Measurements from ENCODE around the gene BICRAL. TPM values are rescaled to one million over a fixed set of nuclear protein-coding genes. Genes with fewer than 3 reads are reported as not detected.

BICRAL gene
- total RNA-seq, 1 donor from 2014 or later: 9.2 TPM

DNA sequence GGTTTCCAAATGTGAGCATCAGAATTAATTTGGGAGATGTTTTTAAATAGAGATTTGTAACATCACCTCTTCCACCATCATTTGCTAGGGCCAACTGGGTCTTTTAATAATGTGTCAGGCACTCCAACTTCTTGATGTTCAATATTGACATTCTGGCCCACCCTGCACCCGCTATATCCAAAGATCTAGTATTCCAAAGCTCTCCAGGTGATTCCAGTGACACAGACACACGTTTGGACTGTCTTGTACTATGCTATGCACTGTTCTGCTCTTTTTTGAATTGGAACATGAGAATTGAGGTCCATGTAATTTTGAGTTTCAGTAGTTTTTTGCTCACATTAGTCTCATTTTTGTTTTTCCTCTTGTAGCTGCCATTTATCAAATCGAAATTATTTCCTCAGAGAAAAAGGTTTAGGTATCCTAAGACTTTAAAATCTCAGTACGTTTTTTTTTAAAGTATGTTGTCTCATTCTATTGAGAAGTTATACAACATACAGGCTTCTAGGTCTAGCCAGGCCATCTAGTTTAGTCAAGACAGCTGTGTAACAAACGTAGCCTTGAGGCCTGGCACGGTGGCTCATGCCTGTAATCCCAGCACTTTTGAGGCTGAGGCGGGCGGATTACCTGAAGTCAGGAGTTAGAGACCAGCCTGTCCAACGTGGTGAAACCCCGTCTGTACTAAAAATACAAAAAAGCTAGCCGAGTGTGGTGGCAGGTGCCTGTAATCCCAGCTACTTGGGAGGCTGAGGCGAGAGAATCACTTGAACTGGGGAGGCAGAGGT is 3.1 kb downstream of the BICRAL start:
- peak overlapping the region; percentile 96 for H3K4me3 Mint-ChIP-seq (ENCODE audit: unreplicated experiment)
- peaks cover 20% of the 10 kb centered on the region for H3K27me3 Mint-ChIP-seq (ENCODE audit: unreplicated experiment)
- peaks cover 12% of the 10 kb centered on the region for H3K36me3 Mint-ChIP-seq (ENCODE audit: low read depth, unreplicated experiment)
- TF ChIP-seq, protein P1, sequence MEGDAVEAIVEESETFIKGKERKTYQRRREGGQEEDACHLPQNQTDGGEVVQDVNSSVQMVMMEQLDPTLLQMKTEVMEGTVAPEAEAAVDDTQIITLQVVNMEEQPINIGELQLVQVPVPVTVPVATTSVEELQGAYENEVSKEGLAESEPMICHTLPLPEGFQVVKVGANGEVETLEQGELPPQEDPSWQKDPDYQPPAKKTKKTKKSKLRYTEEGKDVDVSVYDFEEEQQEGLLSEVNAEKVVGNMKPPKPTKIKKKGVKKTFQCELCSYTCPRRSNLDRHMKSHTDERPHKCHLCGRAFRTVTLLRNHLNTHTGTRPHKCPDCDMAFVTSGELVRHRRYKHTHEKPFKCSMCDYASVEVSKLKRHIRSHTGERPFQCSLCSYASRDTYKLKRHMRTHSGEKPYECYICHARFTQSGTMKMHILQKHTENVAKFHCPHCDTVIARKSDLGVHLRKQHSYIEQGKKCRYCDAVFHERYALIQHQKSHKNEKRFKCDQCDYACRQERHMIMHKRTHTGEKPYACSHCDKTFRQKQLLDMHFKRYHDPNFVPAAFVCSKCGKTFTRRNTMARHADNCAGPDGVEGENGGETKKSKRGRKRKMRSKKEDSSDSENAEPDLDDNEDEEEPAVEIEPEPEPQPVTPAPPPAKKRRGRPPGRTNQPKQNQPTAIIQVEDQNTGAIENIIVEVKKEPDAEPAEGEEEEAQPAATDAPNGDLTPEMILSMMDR (IDR thresholded peaks at IDR 0.05; ENCODE audit: unreplicated experiment): no peak
- H3K9me3 Mint-ChIP-seq (ENCODE audit: unreplicated experiment): no peaks in the 10 kb centered on the region
- no peak for DNase-seq (ENCODE audit: low spot score)
- H3K27ac Mint-ChIP-seq (ENCODE audit: unreplicated experiment): peak overlapping the region; percentile 99
- H3K4me1 Mint-ChIP-seq (ENCODE audit: unreplicated experiment): peaks cover 25% of the 10 kb centered on the region

DNA sequence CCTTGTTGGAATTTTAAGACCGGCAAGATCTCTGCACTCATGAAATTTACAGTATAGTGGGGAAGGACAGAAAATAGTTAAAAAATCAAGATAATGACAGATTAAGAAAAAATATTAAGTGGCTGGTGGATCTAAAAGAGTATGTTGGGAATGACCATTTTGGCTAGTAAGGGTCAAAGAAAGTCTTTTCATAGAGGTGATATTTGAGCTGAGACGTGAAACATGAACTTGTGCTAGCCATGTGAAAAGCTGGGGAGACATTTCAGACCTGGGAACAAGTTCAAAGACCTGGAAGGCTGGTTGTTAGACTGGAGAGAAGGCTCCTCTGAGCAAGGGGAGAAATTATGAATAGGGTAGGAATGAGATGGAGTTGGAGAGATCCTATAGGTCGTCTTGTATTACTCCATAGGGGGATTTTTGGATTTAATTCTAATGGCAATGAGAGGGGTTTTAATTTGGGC is 4.7 kb downstream of the BICRAL start:
- no peak overlapping the region for H3K27ac Mint-ChIP-seq (ENCODE audit: unreplicated experiment)
- H3K27me3 Mint-ChIP-seq (ENCODE audit: unreplicated experiment): peaks cover 15% of the 10 kb centered on the region
- H3K9me3 Mint-ChIP-seq (ENCODE audit: unreplicated experiment): no peaks in the 10 kb centered on the region
- peaks cover 12% of the 10 kb centered on the region for H3K36me3 Mint-ChIP-seq (ENCODE audit: low read depth, unreplicated experiment)
- H3K4me3 Mint-ChIP-seq (ENCODE audit: unreplicated experiment): no peak overlapping the region
- TF ChIP-seq, protein P1 (IDR thresholded peaks at IDR 0.05; ENCODE audit: unreplicated experiment): no peak
- no peak for DNase-seq (ENCODE audit: low spot score)
- H3K4me1 Mint-ChIP-seq (ENCODE audit: unreplicated experiment): peaks cover 19% of the 10 kb centered on the region

DNA sequence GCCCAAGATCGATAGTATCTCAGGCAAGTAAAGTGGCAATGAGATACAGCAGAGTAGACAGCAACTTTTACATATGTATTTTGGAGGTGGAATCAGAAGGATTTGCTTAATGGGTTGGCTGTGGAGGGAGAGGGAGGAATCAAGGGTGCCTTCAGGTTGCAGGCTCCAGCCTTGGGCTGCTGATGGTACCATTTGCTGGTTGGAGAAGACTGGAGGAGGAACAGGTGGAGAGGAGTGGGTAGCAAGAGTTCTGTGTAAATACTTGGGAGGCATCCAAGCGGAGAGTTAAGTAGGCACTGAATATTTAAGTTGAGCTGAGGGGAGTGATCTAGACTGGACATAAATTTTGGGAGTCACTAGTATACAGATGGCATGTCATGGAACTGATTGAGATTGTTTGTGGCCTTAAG is 5.2 kb downstream of the BICRAL start:
- no peak for DNase-seq (ENCODE audit: low spot score)
- H3K36me3 Mint-ChIP-seq (ENCODE audit: low read depth, unreplicated experiment): peaks cover 12% of the 10 kb centered on the region
- no peak overlapping the region for H3K27ac Mint-ChIP-seq (ENCODE audit: unreplicated experiment)
- H3K4me1 Mint-ChIP-seq (ENCODE audit: unreplicated experiment): peaks cover 19% of the 10 kb centered on the region
- TF ChIP-seq, protein P1 (IDR thresholded peaks at IDR 0.05; ENCODE audit: unreplicated experiment): no peak
- peaks cover 14% of the 10 kb centered on the region for H3K27me3 Mint-ChIP-seq (ENCODE audit: unreplicated experiment)
- no peak overlapping the region for H3K4me3 Mint-ChIP-seq (ENCODE audit: unreplicated experiment)
- no peaks in the 10 kb centered on the region for H3K9me3 Mint-ChIP-seq (ENCODE audit: unreplicated experiment)

DNA sequence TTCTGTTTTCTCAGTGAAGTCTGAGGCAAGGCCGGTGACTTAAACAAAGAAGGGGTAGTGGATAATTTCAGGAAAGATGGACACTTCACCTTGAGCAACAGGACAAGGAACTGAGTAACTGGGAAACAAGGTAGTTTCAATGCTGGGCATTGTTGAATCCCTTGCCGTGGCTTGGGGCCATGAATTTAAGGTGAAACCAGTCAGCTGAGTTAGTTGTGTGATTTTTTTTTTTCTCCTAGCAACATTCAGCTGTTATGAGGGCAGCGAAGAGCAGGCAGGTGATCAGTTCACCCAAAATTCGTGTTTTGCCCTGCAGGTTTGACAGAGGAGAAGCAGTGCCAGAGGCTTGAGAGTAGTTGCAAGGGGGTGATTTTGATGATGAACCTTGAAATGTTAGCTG is 6.8 kb downstream of the BICRAL start:
- H3K9me3 Mint-ChIP-seq (ENCODE audit: unreplicated experiment): no peaks in the 10 kb centered on the region
- no peak for DNase-seq (ENCODE audit: low spot score)
- peaks cover 18% of the 10 kb centered on the region for H3K4me1 Mint-ChIP-seq (ENCODE audit: unreplicated experiment)
- no peak overlapping the region for H3K4me3 Mint-ChIP-seq (ENCODE audit: unreplicated experiment)
- peaks cover 9% of the 10 kb centered on the region for H3K27me3 Mint-ChIP-seq (ENCODE audit: unreplicated experiment)
- H3K36me3 Mint-ChIP-seq (ENCODE audit: low read depth, unreplicated experiment): peaks cover 12% of the 10 kb centered on the region
- TF ChIP-seq, protein P1 (IDR thresholded peaks at IDR 0.05; ENCODE audit: unreplicated experiment): no peak
- no peak overlapping the region for H3K27ac Mint-ChIP-seq (ENCODE audit: unreplicated experiment)

DNA sequence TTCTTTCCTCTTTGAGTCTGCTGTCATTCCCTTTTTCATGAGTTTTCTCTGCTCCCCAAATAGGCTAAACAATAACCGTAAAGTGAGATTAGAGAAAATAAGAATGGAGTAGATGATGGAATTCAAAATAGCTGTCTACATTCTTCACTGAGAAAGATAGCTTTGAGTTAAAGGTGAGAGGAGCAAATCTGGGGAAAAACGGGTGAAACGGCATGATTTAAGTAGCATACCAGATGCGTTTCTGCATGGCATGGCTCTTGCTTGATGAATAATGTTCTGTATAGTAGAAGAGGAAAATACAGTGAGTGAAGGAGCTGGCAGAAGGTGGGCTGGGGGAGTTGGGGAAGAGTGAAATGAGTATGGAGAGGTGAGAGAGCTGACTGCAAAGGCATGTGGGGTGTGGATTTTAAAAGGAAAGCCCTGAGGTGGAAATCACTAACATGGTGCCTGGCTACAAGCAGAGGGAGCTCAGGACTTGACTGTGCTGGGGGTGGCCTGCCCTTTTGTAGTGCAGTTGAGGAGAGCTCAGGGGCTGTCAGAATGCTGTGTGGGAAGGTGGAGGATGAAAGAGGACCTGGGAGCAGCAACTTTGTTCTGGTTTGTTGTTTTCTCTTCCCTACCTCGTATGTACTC is 8.8 kb downstream of the BICRAL start:
- Mint-ChIP-seq H3K4me3 (ENCODE audit: unreplicated experiment) (no peak overlapping the region), H3K9me3 (ENCODE audit: unreplicated experiment) (no peaks in the 10 kb centered on the region), H3K27me3 (ENCODE audit: unreplicated experiment) (no peaks in the 10 kb centered on the region), H3K36me3 (ENCODE audit: low read depth, unreplicated experiment) (no peaks in the 10 kb centered on the region), H3K27ac (ENCODE audit: unreplicated experiment) (no peak overlapping the region), H3K4me1 (ENCODE audit: unreplicated experiment) (peaks cover 6% of the 10 kb centered on the region)
- no peak for DNase-seq (ENCODE audit: low spot score)
- TF ChIP-seq, protein P1 (IDR thresholded peaks at IDR 0.05; ENCODE audit: unreplicated experiment): no peak

Measured in endothelial cell (in vitro differentiated cells).